Astrocyte of the spinal cord (primary cell): ENCODE results near the gene ZNRF4.

Experiments
- DNase-seq: peaks from one replicate; pipeline ENCODE4 v3.0.0; 2011; ENCODE audit warnings: low read depth, low spot score
- H3K4me3 ChIP-seq: 2 replicates; pipeline ENCODE4 v1.5.1; 2011; ENCODE audit warnings: low read depth, mild to moderate bottlenecking, low read length, moderate library complexity
- CTCF ChIP-seq: IDR thresholded peaks from 2 replicates; pipeline ENCODE4 v1.5.1; 2012; ENCODE audit warnings: low read depth, mild to moderate bottlenecking, low read length, inconsistent platforms
- in situ Hi-C: cut with HindIII; loops from 2 replicates; pipeline ENCODE4 v1.10.0; 2017; ENCODE audit warnings: low sequenced_read_pairs

ZNRF4 gene

DNA sequence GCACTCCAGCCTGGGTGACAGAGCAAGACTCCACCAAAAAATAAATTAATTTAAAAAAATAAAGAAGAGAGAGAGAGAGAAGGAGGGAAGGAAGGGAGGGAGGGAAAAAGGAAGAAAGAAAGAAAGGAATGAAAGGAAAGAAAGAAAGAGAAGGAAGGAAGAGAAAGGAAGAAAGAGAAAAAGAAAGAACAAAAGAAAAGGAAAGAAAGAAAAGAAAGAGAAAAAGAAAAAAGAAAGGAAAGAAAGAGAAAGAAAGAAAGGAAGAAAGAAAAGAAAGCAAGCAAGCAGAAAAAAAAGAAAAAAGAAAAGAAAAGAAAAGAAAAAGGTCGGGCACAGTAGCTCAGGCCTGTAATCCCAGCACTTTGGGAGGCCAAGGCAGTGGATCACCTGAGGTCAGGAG, 14.9 kb upstream of the ZNRF4 start:
- TF ChIP-seq CTCF = no peak

DNA sequence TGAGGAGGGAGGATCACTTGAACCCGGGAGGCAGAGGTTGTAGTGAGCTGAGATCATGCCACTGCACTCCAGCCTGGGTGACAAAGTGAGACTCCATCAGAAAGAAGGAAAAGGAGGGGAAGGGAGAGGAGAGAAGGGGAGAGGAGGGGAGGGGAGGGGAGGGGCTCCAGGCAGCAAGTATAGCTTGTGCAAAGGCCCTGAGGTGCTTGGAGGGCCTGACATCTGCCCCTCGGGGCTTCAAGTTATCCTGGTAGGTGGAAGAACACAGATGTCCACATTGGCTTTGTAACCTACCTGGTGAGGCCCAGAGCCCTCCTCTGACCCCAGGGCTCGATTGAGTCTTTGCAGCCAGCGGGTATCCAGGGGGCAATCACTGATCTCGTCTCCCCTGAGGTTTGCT, 11.5 kb upstream of the ZNRF4 start:
- no peak overlapping the region for H3K4me3 ChIP-seq
- in situ Hi-C loops = no loop called here
- DNase-seq = no peak
- no peak for TF ChIP-seq CTCF

More for the DNA sequence above, 14.9 kb upstream of the ZNRF4 start:
- in situ Hi-C loops = no loop called here
- H3K4me3 ChIP-seq = no peak overlapping the region
- no peak for DNase-seq

DNA sequence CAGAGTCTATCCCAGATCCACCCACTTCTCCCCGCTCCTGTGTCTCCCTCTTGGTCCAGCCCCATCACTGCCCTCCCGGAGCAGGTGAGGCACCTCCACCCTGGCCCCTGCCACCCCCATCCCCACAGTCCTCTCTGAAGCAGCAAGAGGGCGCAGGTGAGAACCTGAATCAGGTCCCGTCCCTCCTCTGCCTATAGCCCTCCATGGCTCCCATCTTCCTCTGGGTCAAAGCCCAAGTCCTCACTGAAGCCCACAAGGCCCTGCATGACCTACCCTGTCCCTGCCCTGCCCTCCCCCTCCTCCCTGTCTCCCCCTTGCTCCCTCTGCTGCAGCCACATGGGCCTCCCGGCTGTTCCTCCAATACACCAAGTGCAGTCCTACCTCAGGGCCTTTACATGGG, 10.8 kb upstream of the ZNRF4 start:
- TF ChIP-seq CTCF = no peak
- in situ Hi-C loops = no loop called here
- DNase-seq = no peak
- H3K4me3 ChIP-seq = no peak overlapping the region

- in situ Hi-C loops = no loop called here
- no peak overlapping the region for H3K4me3 ChIP-seq
- TF ChIP-seq CTCF = no peak
- DNase-seq = no peak
Measured at GRCh38 chr19:5445071-5445470, 10.1 kb upstream of the ZNRF4 start.

DNA sequence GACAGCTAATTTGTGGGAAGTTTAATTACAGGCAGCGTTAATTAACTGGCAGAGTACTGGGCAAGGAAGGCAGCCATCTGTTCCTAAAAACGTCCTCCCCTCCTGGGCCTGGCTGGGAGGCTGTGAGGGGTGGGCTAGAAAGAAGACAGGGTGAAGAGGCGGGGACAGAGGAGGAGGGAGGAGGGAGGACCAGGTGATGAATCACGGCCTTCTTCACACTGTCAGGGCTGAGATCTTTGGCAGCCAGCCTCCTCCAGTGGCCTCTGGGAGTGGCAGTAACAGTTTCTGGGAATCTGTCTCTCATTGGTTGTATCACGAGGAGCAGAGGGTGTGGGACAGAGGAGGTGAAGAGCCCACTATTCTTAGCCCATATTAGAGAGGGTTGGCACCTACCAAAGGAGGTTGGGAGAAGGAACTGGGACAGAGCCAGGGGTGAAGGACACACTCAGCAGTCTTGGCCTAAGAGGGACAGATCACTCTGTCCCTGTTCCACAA, 9.6 kb upstream of the ZNRF4 start:
- no peak for TF ChIP-seq CTCF
- no peak for DNase-seq
- in situ Hi-C loops = no loop called here

GRCh38 chr19:5447700-5448311, 7.4 kb upstream of the ZNRF4 start:
- H3K4me3 ChIP-seq = no peak overlapping the region
- no peak for TF ChIP-seq CTCF
- DNase-seq = no peak
- in situ Hi-C loops = no loop called here

More for the DNA sequence above, 9.6 kb upstream of the ZNRF4 start:
- H3K4me3 ChIP-seq = no peak overlapping the region
